Measurements from ENCODE around the gene SEC61B.

SEC61B gene

GRCh38 chr9:99201603-99202002, 20.5 kb upstream of the SEC61B start:
- TF ChIP-seq CTCF (IDR thresholded peaks at IDR 0.05; ENCODE audit: low read depth, low read length), result no peak
- no peak for DNase-seq (ENCODE audit: low read depth, low spot score)
- H3K4me3 ChIP-seq (ENCODE audit: low read depth, low read length), result no peak overlapping the region
- in situ Hi-C loops (cut with HindIII; ENCODE audit: low sequenced_read_pairs), result no loop called here

GRCh38 chr9:99210572-99210971, 11.5 kb upstream of the SEC61B start:
- TF ChIP-seq CTCF (IDR thresholded peaks at IDR 0.05; ENCODE audit: low read depth, low read length), result no peak
- no peak overlapping the region for H3K4me3 ChIP-seq (ENCODE audit: low read depth, low read length)
- DNase-seq (ENCODE audit: low read depth, low spot score), result no peak
- in situ Hi-C loops (cut with HindIII; ENCODE audit: low sequenced_read_pairs), result no loop called here

DNA sequence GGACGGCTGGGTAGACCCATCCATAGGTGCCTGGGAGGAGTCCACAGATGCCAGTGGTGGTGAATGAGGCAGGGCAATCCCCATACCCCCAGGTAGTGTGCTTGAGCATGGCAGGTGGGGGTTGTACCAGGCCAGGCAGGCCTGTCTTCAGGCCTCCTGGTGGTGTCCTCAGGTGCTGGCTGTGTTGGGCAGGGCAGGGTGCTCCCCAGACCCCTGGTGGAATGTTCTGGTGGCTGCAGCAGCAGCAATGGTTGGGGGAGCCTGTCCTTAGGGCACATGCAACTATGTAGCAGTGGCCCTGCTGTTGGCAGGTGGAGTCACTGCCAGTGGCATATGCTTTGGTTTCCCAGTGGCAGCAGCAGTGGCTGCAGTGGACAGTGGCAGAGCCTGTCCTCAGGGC, 10.3 kb upstream of the SEC61B start:
- no peak for TF ChIP-seq CTCF (IDR thresholded peaks at IDR 0.05; ENCODE audit: low read depth, low read length)
- no peak overlapping the region for H3K4me3 ChIP-seq (ENCODE audit: low read depth, low read length)
- DNase-seq (ENCODE audit: low read depth, low spot score), result no peak
- in situ Hi-C loops (cut with HindIII; ENCODE audit: low sequenced_read_pairs), result no loop called here

DNA sequence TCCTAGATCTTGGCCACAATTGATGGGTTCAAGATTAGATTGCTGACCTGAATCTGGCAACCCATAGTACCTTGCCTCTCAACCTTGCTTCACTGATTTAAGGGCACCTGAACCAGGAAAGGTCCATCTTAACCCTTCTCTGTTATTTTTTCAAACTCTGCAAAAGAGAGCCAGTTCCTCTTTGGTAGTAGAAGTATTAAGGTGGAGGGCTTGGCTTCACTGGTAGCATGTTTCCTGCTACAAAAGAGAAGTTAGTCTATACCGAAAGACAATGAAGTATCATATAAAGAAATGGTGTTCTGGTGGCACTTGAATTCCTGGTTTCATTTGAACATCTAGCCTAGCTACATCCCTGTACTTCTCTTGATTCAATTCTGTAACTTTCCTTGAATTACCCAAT, 8.9 kb upstream of the SEC61B start:
- H3K4me3 ChIP-seq (ENCODE audit: low read depth, low read length), result no peak overlapping the region
- no peak for TF ChIP-seq CTCF (IDR thresholded peaks at IDR 0.05; ENCODE audit: low read depth, low read length)
- in situ Hi-C loops (cut with HindIII; ENCODE audit: low sequenced_read_pairs), result no loop called here
- DNase-seq (ENCODE audit: low read depth, low spot score), result no peak

- H3K4me3 ChIP-seq (ENCODE audit: low read depth, low read length), result no peak overlapping the region
- in situ Hi-C loops (cut with HindIII; ENCODE audit: low sequenced_read_pairs), result no loop called here
- DNase-seq (ENCODE audit: low read depth, low spot score), result no peak
- TF ChIP-seq CTCF (IDR thresholded peaks at IDR 0.05; ENCODE audit: low read depth, low read length), result no peak
Measured at GRCh38 chr9:99216073-99216472, 6.0 kb upstream of the SEC61B start.

- in situ Hi-C loops (cut with HindIII; ENCODE audit: low sequenced_read_pairs), result no loop called here
- no peak for DNase-seq (ENCODE audit: low read depth, low spot score)
- no peak for TF ChIP-seq CTCF (IDR thresholded peaks at IDR 0.05; ENCODE audit: low read depth, low read length)
- no peak overlapping the region for H3K4me3 ChIP-seq (ENCODE audit: low read depth, low read length)
Measured at GRCh38 chr9:99220011-99220410, 2.1 kb upstream of the SEC61B start.

GRCh38 chr9:99221266-99221620, 839 bp upstream of the SEC61B start:
- in situ Hi-C loops (cut with HindIII; ENCODE audit: low sequenced_read_pairs), result no loop called here
- DNase-seq (ENCODE audit: low read depth, low spot score), result no peak
- no peak for TF ChIP-seq CTCF (IDR thresholded peaks at IDR 0.05; ENCODE audit: low read depth, low read length)
- peak overlapping the region; percentile 94 for H3K4me3 ChIP-seq (ENCODE audit: low read depth, low read length)

Data from astrocyte of the spinal cord (primary cell).